ENCODE results near the gene SLC40A1.

The SLC40A1 gene

GRCh38 chr2:189561371-189562038, 19.1 kb downstream of the SLC40A1 start:
- no peak for DNase-seq

GRCh38 chr2:189560273-189560586, 20.4 kb downstream of the SLC40A1 start:
- DNase-seq = no peak

GRCh38 chr2:189559579-189560272, 20.9 kb downstream of the SLC40A1 start:
- no peak for DNase-seq

GRCh38 chr2:189558516-189559272, 21.9 kb downstream of the SLC40A1 start:
- DNase-seq = no peak

- DNase-seq = no peak
Measured at GRCh38 chr2:189557373-189557772, 23.2 kb downstream of the SLC40A1 start.

GRCh38 chr2:189556526-189556925, 24.1 kb downstream of the SLC40A1 start:
- DNase-seq = no peak

GRCh38 chr2:189555232-189555631, 25.4 kb downstream of the SLC40A1 start:
- DNase-seq = no peak

- no peak for DNase-seq
Measured at GRCh38 chr2:189553504-189554088, 27.0 kb downstream of the SLC40A1 start.

GRCh38 chr2:189552991-189553404, 27.6 kb downstream of the SLC40A1 start:
- no peak for DNase-seq

GRCh38 chr2:189552334-189552990, 28.1 kb downstream of the SLC40A1 start:
- no peak for DNase-seq

- DNase-seq = no peak
Measured at GRCh38 chr2:189551808-189552207, 28.8 kb downstream of the SLC40A1 start.

- no peak for DNase-seq
Measured at GRCh38 chr2:189549449-189549832, 31.1 kb downstream of the SLC40A1 start.

GRCh38 chr2:189548666-189549448, 31.7 kb downstream of the SLC40A1 start:
- no peak for DNase-seq

- no peak for DNase-seq
Measured at GRCh38 chr2:189545418-189545817, 35.2 kb downstream of the SLC40A1 start.

GRCh38 chr2:189544318-189545042, 36.1 kb downstream of the SLC40A1 start:
- no peak for DNase-seq

GRCh38 chr2:189543367-189543766, 37.2 kb downstream of the SLC40A1 start:
- DNase-seq = no peak

- no peak for DNase-seq
Measured at GRCh38 chr2:189542145-189542882, 38.3 kb downstream of the SLC40A1 start.

GRCh38 chr2:189541591-189541990, 39.0 kb downstream of the SLC40A1 start:
- DNase-seq = no peak

- DNase-seq = no peak
Measured at GRCh38 chr2:189540551-189540950, 40.0 kb downstream of the SLC40A1 start.

- DNase-seq = no peak
Measured at GRCh38 chr2:189538402-189538801, 42.2 kb downstream of the SLC40A1 start.

- DNase-seq = no peak
Measured at GRCh38 chr2:189536830-189537229, 43.8 kb downstream of the SLC40A1 start.
